CD8-positive, alpha-beta memory T cell (primary cell): ENCODE measurements around the gene ZNF207. TPM values are rescaled to one million over a fixed set of nuclear protein-coding genes. Genes with fewer than 3 reads are reported as not detected.
"Not testable (repeated sequence)": the region's sequence is repeated elsewhere in the genome, so short reads cannot be mapped to it uniquely, and the experiment has no call there.

ENCODE experiments used
- CTCF ChIA-PET: fragments of 350-600 bp; sonication (Branson Sonifier 250); formaldehyde crosslinking; loops from one replicate; lab custom pipeline; 2021; ENCODE audit warnings: antibody characterized with exemption; lab: Charles Lee
- POLR2A ChIA-PET: fragments of 350-600 bp; sonication (Branson Sonifier 250); formaldehyde crosslinking; loops from one replicate; lab custom pipeline; 2021; ENCODE audit warnings: antibody characterized with exemption; lab: Charles Lee
- DNase-seq, 5 donors: peaks; one replicate each; pipeline versions ENCODE4 v3.0.0 to v3.0.0-alpha.2; 2020 to 2022; ENCODE audit warnings: mixed read lengths in 1 of 5
- H3K27ac ChIP-seq: one replicate; pipeline ENCODE4 v1.7.0; 2013; ENCODE audit warnings: low read depth, mild to moderate bottlenecking, low read length, moderate library complexity
- H3K27me3 ChIP-seq: 2 replicates; pipeline ENCODE4 v1.7.0; 2013; ENCODE audit warnings: low read length, mild to moderate bottlenecking; ENCODE audit not compliant: insufficient read depth, poor library complexity, severe bottlenecking
- H3K36me3 ChIP-seq: 2 replicates; pipeline ENCODE4 v1.7.0; 2013; ENCODE audit warnings: mild to moderate bottlenecking, low read length, moderate library complexity; ENCODE audit not compliant: insufficient read depth
- H3K4me1 ChIP-seq: 2 replicates; pipeline ENCODE4 v1.7.0; 2013; ENCODE audit warnings: mild to moderate bottlenecking, low read length, moderate library complexity; ENCODE audit not compliant: insufficient read depth
- H3K4me3 ChIP-seq: 2 replicates; pipeline ENCODE4 v1.7.0; 2013; ENCODE audit warnings: mild to moderate bottlenecking, low read length
- H3K9me3 ChIP-seq: 2 replicates; pipeline ENCODE4 v1.7.0; 2013; ENCODE audit warnings: mild to moderate bottlenecking, low read length
- H3K27ac Mint-ChIP-seq, 8 donors: one replicate each; pipeline ENCODE4 v1.8.0; 2020 to 2021; ENCODE audit warnings: mixed read lengths in 8 of 8, mild to moderate bottlenecking in 6 of 8, inconsistent platforms in 3 of 8, moderate library complexity in 3 of 8
- H3K27me3 Mint-ChIP-seq, 2 donors: one replicate each; pipeline ENCODE4 v1.8.0; 2020 to 2021; ENCODE audit warnings: mixed read lengths in 2 of 2, mild to moderate bottlenecking in 1 of 2, moderate library complexity in 1 of 2
- H3K36me3 Mint-ChIP-seq, 3 donors: one replicate each; pipeline ENCODE4 v1.8.0; 2020 to 2021; ENCODE audit warnings: mixed read lengths in 3 of 3, inconsistent platforms in 1 of 3, mild to moderate bottlenecking in 1 of 3
- H3K4me1 Mint-ChIP-seq, 3 donors: one replicate each; pipeline ENCODE4 v1.8.0; 2020 to 2021; ENCODE audit warnings: mixed read lengths in 3 of 3, inconsistent platforms in 1 of 3, mild to moderate bottlenecking in 1 of 3
- H3K4me3 Mint-ChIP-seq, 7 donors: one replicate each; pipeline ENCODE4 v1.8.0; 2020 to 2021; ENCODE audit warnings: mixed read lengths in 7 of 7, mild to moderate bottlenecking in 6 of 7, moderate library complexity in 4 of 7, inconsistent platforms in 2 of 7
- H3K9me3 Mint-ChIP-seq, 5 donors: one replicate each; pipeline ENCODE4 v1.8.0; 2020 to 2022; ENCODE audit warnings: mixed read lengths in 5 of 5, mild to moderate bottlenecking in 3 of 5, moderate library complexity in 2 of 5, inconsistent platforms in 1 of 5
- polyA plus RNA-seq: library from polyadenylated mRNA; unstranded; fragments of 300-500 nt; fragmentation: Illumina TruSeq; gene quantifications from one replicate; pipeline ENCODE4 v1.2.3, GENCODE V29; 2021
- total RNA-seq, 2 experiments: library from RNA; stranded (reverse); gene quantifications; one replicate each; pipeline ENCODE4 v1.2.3, GENCODE V29; 2021

The ZNF207 gene
- total and polyA plus RNA-seq, 3 experiments from 2014 or later, result 147 to 203 (median 198) TPM

GRCh38 chr17:32350666-32351418 lies 885 bp downstream of the ZNF207 start:
- Histone ChIP-seq H3K4me1 (peaks cover 52% of the 10 kb centered on the region), H3K9me3 (no peaks in the 10 kb centered on the region), H3K36me3 (peaks cover 21% of the 10 kb centered on the region), H3K27me3 (no peaks in the 10 kb centered on the region), H3K27ac (peak overlapping the region; percentile 98), H3K4me3 (peak overlapping the region; percentile 98)
- ChIA-PET CTCF (interaction anchor here (0.9 to 1.7 kb wide), 4 partner anchors 11 to 526 kb away, joined by 3 to 4 read pairs (median 4); partner anchors contain the start of genes MYO1D and PSMD11), POLR2A (interaction anchor here (0.6 to 1.2 kb wide), 8 partner anchors 9 to 856 kb away, joined by 3 to 10 read pairs (median 4); partner anchors contain the start of genes C17orf75 and PSMD11)
- Mint-ChIP-seq H3K4me3 (peak overlapping the region; percentile 96 to 100 (median 98)), H3K36me3 (peaks cover 6 to 58% (median 7%) of the 10 kb centered on the region in 3 donors), H3K27me3 (no peaks in the 10 kb centered on the region), H3K4me1 (peaks cover 42 to 60% (median 49%) of the 10 kb centered on the region in 3 donors), H3K9me3 (no peaks in the 10 kb centered on the region), H3K27ac (peak overlapping the region; percentile 97 to 100 (median 99))
- peak; percentile 26 to 70 (median 55) for DNase-seq

GRCh38 chr17:32352734-32353133 lies 2.8 kb downstream of the ZNF207 start:
- DNase-seq, H3K9me3 ChIP-seq, H3K27me3 ChIP-seq, H3K27me3 Mint-ChIP-seq, H3K4me3 ChIP-seq, H3K9me3 Mint-ChIP-seq, POLR2A ChIA-PET, H3K27ac ChIP-seq: not testable (repeated sequence)
- peaks cover 67% of the 10 kb centered on the region for H3K4me1 ChIP-seq
- Mint-ChIP-seq H3K4me1 (peaks cover 54 to 72% (median 62%) of the 10 kb centered on the region in 3 donors), H3K27ac (peak overlapping the region in 7 of 8 donors; percentile 49 to 97 (median 64)), H3K36me3 (peaks cover 7 to 71% (median 9%) of the 10 kb centered on the region in 3 donors), H3K4me3 (peak overlapping the region; percentile 96 to 100 (median 98))
- CTCF ChIA-PET, result interaction anchor here (1.7 kb wide), 1 partner anchor 9 kb away, joined by 4 read pairs; no protein-coding TSS in a partner anchor
- H3K36me3 ChIP-seq, result peaks cover 22% of the 10 kb centered on the region

- ChIA-PET CTCF (no interaction called here), POLR2A (no interaction called here)
- H3K9me3 ChIP-seq, result no peaks in the 10 kb centered on the region
- no peaks in the 10 kb centered on the region for H3K9me3 Mint-ChIP-seq
- H3K27ac ChIP-seq, result no peak overlapping the region
- H3K27ac Mint-ChIP-seq, result peak overlapping the region; percentile 34 to 86 (median 67)
- peaks cover 3 to 87% (median 17%) of the 10 kb centered on the region in 3 donors for H3K36me3 Mint-ChIP-seq
- no peak for DNase-seq
- no peaks in the 10 kb centered on the region for H3K27me3 ChIP-seq
- H3K27me3 Mint-ChIP-seq, result no peaks in the 10 kb centered on the region
- H3K4me1 ChIP-seq, result peaks cover 67% of the 10 kb centered on the region
- H3K4me1 Mint-ChIP-seq, result peaks cover 57 to 78% (median 72%) of the 10 kb centered on the region in 3 donors
- H3K4me3 ChIP-seq, result peak overlapping the region; percentile 46
- peak overlapping the region; percentile 24 to 77 (median 62) for H3K4me3 Mint-ChIP-seq
- peaks cover 42% of the 10 kb centered on the region for H3K36me3 ChIP-seq
These were observed 5.9 kb downstream of the ZNF207 start for GRCh38 chr17:32355649-32356377.

- peaks cover 48% of the 10 kb centered on the region for H3K36me3 ChIP-seq
- ChIA-PET POLR2A (no interaction called here), CTCF (no interaction called here)
- Mint-ChIP-seq H3K27me3 (no peaks in the 10 kb centered on the region), H3K27ac (peak overlapping the region in 4 of 8 donors; percentile 44 to 70 (median 66)), H3K4me3 (peak overlapping the region in 6 of 7 donors; percentile 8 to 70 (median 50)), H3K36me3 (peaks cover 3 to 88% (median 20%) of the 10 kb centered on the region in 3 donors), H3K4me1 (peaks cover 58 to 81% (median 74%) of the 10 kb centered on the region in 3 donors), H3K9me3 (no peaks in the 10 kb centered on the region)
- no peak overlapping the region for H3K27ac ChIP-seq
- no peaks in the 10 kb centered on the region for H3K9me3 ChIP-seq
- H3K27me3 ChIP-seq, result no peaks in the 10 kb centered on the region
- no peak overlapping the region for H3K4me3 ChIP-seq
- H3K4me1 ChIP-seq, result peaks cover 67% of the 10 kb centered on the region
- DNase-seq, result no peak
These were observed 6.4 kb downstream of the ZNF207 start for GRCh38 chr17:32356378-32356743.

GRCh38 chr17:32356750-32357149 lies 6.8 kb downstream of the ZNF207 start:
- Histone ChIP-seq H3K27me3 (no peaks in the 10 kb centered on the region), H3K27ac (no peak overlapping the region), H3K36me3 (peaks cover 51% of the 10 kb centered on the region), H3K9me3 (no peaks in the 10 kb centered on the region), H3K4me1 (peaks cover 63% of the 10 kb centered on the region), H3K4me3 (no peak overlapping the region)
- H3K9me3 Mint-ChIP-seq, result no peaks in the 10 kb centered on the region
- H3K27ac Mint-ChIP-seq, result peak overlapping the region in 5 of 8 donors; percentile 23 to 70 (median 63)
- DNase-seq, result no peak
- peak overlapping the region in 6 of 7 donors; percentile 12 to 70 (median 34) for H3K4me3 Mint-ChIP-seq
- CTCF ChIA-PET, result no interaction called here
- H3K27me3 Mint-ChIP-seq, result no peaks in the 10 kb centered on the region
- H3K4me1 Mint-ChIP-seq, result peaks cover 55 to 80% (median 71%) of the 10 kb centered on the region in 3 donors
- H3K36me3 Mint-ChIP-seq, result peaks cover 3 to 87% (median 20%) of the 10 kb centered on the region in 3 donors
- POLR2A ChIA-PET, result no interaction called here

GRCh38 chr17:32357615-32358014 lies 7.7 kb downstream of the ZNF207 start:
- Mint-ChIP-seq H3K36me3 (peaks cover 0 to 87% (median 24%) of the 10 kb centered on the region in 3 donors), H3K27ac (peak overlapping the region in 1 of 8 donors; percentile 12), H3K4me1 (peaks cover 55 to 79% (median 74%) of the 10 kb centered on the region in 3 donors), H3K9me3 (no peaks in the 10 kb centered on the region), H3K4me3 (no peak overlapping the region), H3K27me3 (no peaks in the 10 kb centered on the region)
- Histone ChIP-seq H3K36me3 (peaks cover 60% of the 10 kb centered on the region), H3K27me3 (no peaks in the 10 kb centered on the region), H3K27ac (no peak overlapping the region), H3K4me1 (peaks cover 55% of the 10 kb centered on the region), H3K4me3 (no peak overlapping the region), H3K9me3 (no peaks in the 10 kb centered on the region)
- POLR2A ChIA-PET, result interaction anchor here (0.7 kb wide), 1 partner anchor 40 kb away, joined by 3 read pairs; no protein-coding TSS in a partner anchor
- CTCF ChIA-PET, result no interaction called here
- DNase-seq, result no peak

GRCh38 chr17:32361270-32361669 lies 11.3 kb downstream of the ZNF207 start:
- Histone ChIP-seq H3K27ac (no peak overlapping the region), H3K36me3 (peaks cover 69% of the 10 kb centered on the region), H3K27me3 (no peaks in the 10 kb centered on the region), H3K4me3 (no peak overlapping the region), H3K9me3 (no peaks in the 10 kb centered on the region), H3K4me1 (peaks cover 20% of the 10 kb centered on the region)
- no peak for DNase-seq
- H3K36me3 Mint-ChIP-seq, result peaks cover 3 to 88% (median 30%) of the 10 kb centered on the region in 3 donors
- H3K27me3 Mint-ChIP-seq, result no peaks in the 10 kb centered on the region
- ChIA-PET CTCF (interaction anchor here (1.3 kb wide), 1 partner anchor 10 kb away, joined by 4 read pairs; no protein-coding TSS in a partner anchor), POLR2A (no interaction called here)
- no peaks in the 10 kb centered on the region for H3K9me3 Mint-ChIP-seq
- H3K4me3 Mint-ChIP-seq, result no peak overlapping the region
- peaks cover 41 to 69% (median 56%) of the 10 kb centered on the region in 3 donors for H3K4me1 Mint-ChIP-seq
- H3K27ac Mint-ChIP-seq, result peak overlapping the region in 2 of 8 donors; percentile 41 to 64
